Tibial nerve (tissue), 4 donors: ENCODE results near the gene ITGA11. TPM values are rescaled to one million over a fixed set of nuclear protein-coding genes. Genes with fewer than 3 reads are reported as not detected.

ENCODE experiments used
- DNase-seq, 2 donors: peaks; one replicate each; pipeline ENCODE4 v3.0.0-alpha.2; 2019; ENCODE audit warnings: low spot score in 2 of 2
- H3K27ac ChIP-seq, 4 donors: fragments of 200-600 bp; sonication (generic) in 3 of 4; one replicate each; pipeline ENCODE4 v1.5.1; 2017 to 2019; ENCODE audit warnings: mild to moderate bottlenecking in 1 of 4
- H3K27me3 ChIP-seq, 2 donors: fragments of 200-600 bp; sonication (generic) in 1 of 2; one replicate each; pipeline versions ENCODE4 v1.5.1 to v1.6.0; 2017 to 2019
- H3K36me3 ChIP-seq, 3 donors: fragments of 200-600 bp; sonication (generic); one replicate each; pipeline ENCODE4 v1.5.1; 2018 to 2019
- H3K4me1 ChIP-seq, 4 donors: fragments of 200-600 bp; sonication (generic) in 3 of 4; one replicate each; pipeline ENCODE4 v1.5.1; 2017 to 2019
- H3K4me3 ChIP-seq, 4 donors: fragments of 200-600 bp; sonication (generic) in 3 of 4; one replicate each; pipeline ENCODE4 v1.5.1; 2017 to 2019; ENCODE audit warnings: mild to moderate bottlenecking in 1 of 4, moderate library complexity in 1 of 4
- H3K9me3 ChIP-seq, 4 donors: fragments of 200-600 bp; sonication (generic) in 3 of 4; one replicate each; pipeline ENCODE4 v1.5.1; 2017 to 2019
- CTCF ChIP-seq, 5 experiments: fragments of 200-600 bp in 3 of 5; fragments of 450-650 bp in 2 of 5; sonication (generic) in 3 of 5; IDR thresholded peaks; one replicate each; pipeline ENCODE4 v1.5.1; 2016 to 2019; ENCODE audit warnings: antibody characterized with exemption in 5 of 5, mild to moderate bottlenecking in 3 of 5, moderate library complexity in 2 of 5
- EP300 ChIP-seq, 2 donors: sonication (generic); formaldehyde crosslinking; IDR thresholded peaks; one replicate each; pipeline ENCODE4 v1.6.1; 2017; ENCODE audit warnings: antibody characterized with exemption in 2 of 2, mild to moderate bottlenecking in 1 of 2
- POLR2A ChIP-seq, 2 donors: fragments of 450-650 bp; IDR thresholded peaks; one replicate each; pipeline ENCODE4 v1.6.1; 2017; ENCODE audit warnings: antibody characterized with exemption in 2 of 2, mild to moderate bottlenecking in 2 of 2, moderate library complexity in 2 of 2
- WGBS, 2 donors: methylation state at CpG; one replicate each; pipeline ENCODE4 v1.1.5; 2018; 5-methylcytosine and 5-hydroxymethylcytosine counted together
- total RNA-seq, 4 donors: library from RNA; depleted of rRNA; stranded (reverse); fragments of >200 nt; gene quantifications; one replicate each; pipeline ENCODE4 v1.1.0, GENCODE V29; 2016

The ITGA11 gene
- total RNA-seq, 4 donors from 2014 or later = 2.7 to 12.1 (median 6.9) TPM

- no peaks in the 10 kb centered on the region for H3K4me1 ChIP-seq
- H3K36me3 ChIP-seq = no peaks in the 10 kb centered on the region
- H3K27ac ChIP-seq = peak overlapping the region in 1 of 4 donors; percentile 58
- no peak for DNase-seq
- H3K27me3 ChIP-seq = no peaks in the 10 kb centered on the region
- H3K4me3 ChIP-seq = no peak overlapping the region
- TF ChIP-seq CTCF (IDR thresholded peaks at IDR 0.05) = no peak
- no peak for TF ChIP-seq POLR2A (IDR thresholded peaks at IDR 0.05)
- TF ChIP-seq EP300 (IDR thresholded peaks at IDR 0.05) = no peak
- H3K9me3 ChIP-seq = peaks cover 0 to 1% (median 0%) of the 10 kb centered on the region in 4 donors
- 89 to 93% methylated on average over 9 of the region's 9 CpGs for WGBS, 2 donors
These were observed 23.8 kb downstream of the ITGA11 start for GRCh38 chr15:68407886-68408881.

- WGBS, 2 donors = 69 to 73% methylated on average over 9 of the region's 9 CpGs
- Histone ChIP-seq H3K27ac (peak overlapping the region in 1 of 4 donors; percentile 58), H3K4me3 (no peak overlapping the region), H3K9me3 (peaks cover 0 to 5% (median 0%) of the 10 kb centered on the region in 4 donors), H3K36me3 (no peaks in the 10 kb centered on the region), H3K4me1 (no peaks in the 10 kb centered on the region), H3K27me3 (no peaks in the 10 kb centered on the region)
- TF ChIP-seq CTCF (IDR thresholded peaks at IDR 0.05) (no peak), EP300 (IDR thresholded peaks at IDR 0.05) (peak in 1 of 2 donors; percentile 54)
- DNase-seq = peak; percentile 34 to 59
These were observed 24.6 kb downstream of the ITGA11 start for GRCh38 chr15:68407141-68407885.

- TF ChIP-seq CTCF (IDR thresholded peaks at IDR 0.05) (no peak), POLR2A (IDR thresholded peaks at IDR 0.05) (no peak), EP300 (IDR thresholded peaks at IDR 0.05) (no peak)
- Histone ChIP-seq H3K36me3 (no peaks in the 10 kb centered on the region), H3K27ac (no peak overlapping the region), H3K4me1 (no peaks in the 10 kb centered on the region), H3K4me3 (no peak overlapping the region), H3K27me3 (no peaks in the 10 kb centered on the region), H3K9me3 (peaks cover 0 to 5% (median 0%) of the 10 kb centered on the region in 4 donors)
- no peak for DNase-seq
- WGBS, 2 donors = 66 to 75% methylated on average over 13 of the region's 13 CpGs
These were observed 26.3 kb downstream of the ITGA11 start for GRCh38 chr15:68405378-68406250.

DNA sequence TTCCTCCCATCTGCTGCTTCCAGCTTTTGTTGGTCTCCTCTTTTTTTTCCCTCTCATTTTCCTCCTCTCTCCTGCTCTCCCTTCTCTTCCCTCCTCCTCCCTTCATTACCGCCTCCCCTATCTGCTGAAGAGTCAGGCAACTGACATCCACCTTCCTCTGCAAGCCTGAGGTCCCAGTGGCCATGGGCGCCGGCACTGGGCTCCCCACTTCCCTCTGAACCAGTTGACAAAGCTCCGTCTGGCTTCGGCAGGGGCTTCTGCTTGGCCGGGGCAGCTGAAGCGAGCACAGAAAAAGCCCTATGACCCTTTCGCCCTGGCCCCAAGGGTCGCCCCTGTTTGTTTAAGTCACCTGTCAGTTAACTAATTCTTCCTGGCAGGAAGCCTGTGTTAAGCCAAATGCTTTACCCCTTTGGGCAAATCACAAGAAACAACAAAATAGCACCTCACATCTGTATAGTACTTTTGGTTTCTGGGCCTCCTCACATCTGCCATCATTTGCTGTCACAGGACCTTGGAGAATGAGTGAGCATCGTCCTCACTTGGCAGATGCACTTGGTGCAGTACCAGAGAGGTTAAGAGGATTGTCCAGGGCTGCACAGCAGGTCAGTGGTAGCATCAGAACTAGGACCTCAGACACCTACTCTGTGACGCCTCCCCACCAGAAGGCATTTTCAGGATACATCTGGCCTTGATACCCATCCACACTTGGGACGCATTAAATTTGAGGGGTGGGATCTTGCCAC is 27.7 kb downstream of the ITGA11 start:
- DNase-seq = no peak
- Histone ChIP-seq H3K4me3 (no peak overlapping the region), H3K36me3 (no peaks in the 10 kb centered on the region), H3K27ac (no peak overlapping the region), H3K4me1 (no peaks in the 10 kb centered on the region), H3K27me3 (no peaks in the 10 kb centered on the region), H3K9me3 (peaks cover 0 to 5% (median 0%) of the 10 kb centered on the region in 4 donors)
- 64 to 75% methylated on average over 12 of the region's 12 CpGs for WGBS, 2 donors
- TF ChIP-seq EP300 (IDR thresholded peaks at IDR 0.05) (no peak), POLR2A (IDR thresholded peaks at IDR 0.05) (no peak), CTCF (IDR thresholded peaks at IDR 0.05) (no peak)
